ENCODE results near the gene SPOCK2. TPM values are rescaled to one million over a fixed set of nuclear protein-coding genes. Genes with fewer than 3 reads are reported as not detected.

Gene SPOCK2
- 4.7 and 8.6 TPM in 2 replicates for total RNA-seq (2016; rRNA removed; fragmentation: Illumina TruSeq; extraction: Trizol)
- 1.9 and 2.3 TPM in 2 replicates for total RNA-seq (2016; cell fraction: cytosol; rRNA removed; fragmentation: Illumina TruSeq; extraction: Trizol; ENCODE audit: low read depth)
- 5.6 and 7.5 TPM in 2 replicates for total RNA-seq (2016; cell fraction: insoluble cytoplasmic fraction; rRNA removed; fragmentation: Illumina TruSeq; extraction: Trizol)
- total RNA-seq (2016; cell fraction: membrane; rRNA removed; fragmentation: Illumina TruSeq; extraction: Trizol): 4.9 and 6.3 TPM in 2 replicates
- 4.5 and 7.0 TPM in 2 replicates for total RNA-seq (2016; cell fraction: nucleus; rRNA removed; fragmentation: Illumina TruSeq; extraction: Trizol)
- polyA plus RNA-seq (2011; rRNA removed): 30.6 and 49.8 TPM in 2 replicates
- polyA plus RNA-seq (2011; cell fraction: cytosol; rRNA removed): 36.8 and 39.8 TPM in 2 replicates
- polyA plus RNA-seq (2011; cell fraction: nucleus; rRNA removed): 38.0 and 46.6 TPM in 2 replicates
- polyA plus RNA-seq (2012): 3.4 and 5.3 TPM in 2 replicates
- 2.4 and 2.5 TPM in 2 replicates for polyA plus RNA-seq (2016; cell fraction: cytosol; fragmentation: Illumina TruSeq; extraction: Trizol; ENCODE audit: low read depth)
- 4.6 and 4.7 TPM in 2 replicates for polyA plus RNA-seq (2016; cell fraction: insoluble cytoplasmic fraction; fragmentation: Illumina TruSeq; extraction: Trizol; ENCODE audit: low read depth)
- 3.8 and 5.6 TPM in 2 replicates for polyA plus RNA-seq (2016; cell fraction: membrane; fragmentation: Illumina TruSeq; extraction: Trizol; ENCODE audit: low read depth)
- polyA plus RNA-seq (2016; cell fraction: nucleus; fragmentation: Illumina TruSeq; extraction: Trizol; ENCODE audit: insufficient read depth, low read depth): 12.2 and 13.8 TPM in 2 replicates
- polyA minus RNA-seq (2011; rRNA and poly(A)+ RNA removed; ENCODE audit: low replicate concordance): 2.5 and 69.1 TPM in 2 replicates
- 20.4 and 35.1 TPM in 2 replicates for polyA minus RNA-seq (2011; cell fraction: cytosol; rRNA and poly(A)+ RNA removed)
- 8.9 and 15.5 TPM in 2 replicates for polyA minus RNA-seq (2011; cell fraction: nucleus; rRNA and poly(A)+ RNA removed)
- percentile 41 among the genes with signal in this experiment for Bru-seq, nascent RNA
- percentile 52 among the genes with signal in this experiment for BruChase-seq, experiment 1, labeled RNA remaining after a 6-hour chase
- percentile 39 among the genes with signal in this experiment for BruChase-seq, experiment 2, labeled RNA remaining after a 2-hour chase
- long read RNA-seq, experiment 1, transcript SPOCK2-203 (3 exons, 1,284 nt): major isoform, 5 of 108 reads
- long read RNA-seq, experiment 1, transcript SPOCK2-208 (2 exons, 694 nt): major isoform, 5 of 108 reads
- long read RNA-seq, experiment 1, partial matches to known transcripts: 7 of 108 reads
- long read RNA-seq, experiment 1, other reads (novel, unspliced or antisense): 89 of 108 reads
- long read RNA-seq, experiment 2, partial matches to known transcripts: 9 of 47 reads
- long read RNA-seq, experiment 2, other reads (novel, unspliced or antisense): 37 of 47 reads

- no peaks in the 10 kb centered on the region for H3K79me2 ChIP-seq (ENCODE audit: insufficient read depth, low read length)
- no peak for FAIRE-seq
- peak within 1 kb of the TSS; percentile 38 for H3K9ac ChIP-seq (ENCODE audit: insufficient read depth, low read depth, low read length)
- no peaks in the 10 kb centered on the region for H3K36me3 ChIP-seq (replicated peaks in 1 of 2; ENCODE audit: control insufficient read depth in 1 of 2, insufficient read depth in 2 of 2, low read length in 2 of 2)
- in situ Hi-C loops (cut with HindIII; ENCODE audit: extremely low pct_ligation_motif_present, low pct_unique_long_range_greater_than_20kb): loop anchor here (25.0 kb wide), 1 partner anchor 249 kb away; no protein-coding TSS in a partner anchor
- H3K27ac ChIP-seq (ENCODE audit: extremely low read length, insufficient read depth, low read length): no peak within 1 kb of the TSS
- no peaks in the 10 kb centered on the region for H3K9me3 ChIP-seq (ENCODE audit: low read length)
- DNase-seq (ENCODE audit: low spot score): no peak
- intact Hi-C loops (cut with micrococcal nuclease; ENCODE audit: unreplicated experiment): no loop called here
- peak within 1 kb of the TSS; percentile 51 to 70 (median 57) for H3K4me3 ChIP-seq (replicated peaks in 1 of 3; ENCODE audit: insufficient read depth in 1 of 3, low read depth in 2 of 3, low read length in 3 of 3)
- peak; percentile 27 for ATAC-seq
- ChIA-PET CTCF (ENCODE audit: low intra/inter-chr PET ratio, low total read pairs) (no interaction called here), POLR2A (interaction anchor here (1.6 kb wide), 1 partner anchor 128 kb away, joined by 6 read pairs; the partner anchor contains the start of genes ANAPC16 and ASCC1)
- peak within 1 kb of the TSS; percentile 91 for H3K4me2 ChIP-seq (ENCODE audit: low read depth, low read length)
- peaks cover 70% of the 10 kb centered on the region for H3K4me1 ChIP-seq (ENCODE audit: insufficient read depth, low read length)
- BruUV-seq (replicated peaks): no TSS peak
- no peaks in the 10 kb centered on the region for H4K20me1 ChIP-seq (ENCODE audit: insufficient read depth, low read length)
- 8% methylated on average over 26 of the region's 65 CpGs for WGBS (ENCODE audit: low lambda C conversion rate)
- peak within 1 kb of the TSS; percentile 9 for H2AFZ ChIP-seq (ENCODE audit: low read length)
- peaks cover 0 to 32% of the 10 kb centered on the region in 2 experiments; a peak in 2 of 5 replicates for H3K27me3 ChIP-seq (ENCODE audit: control insufficient read depth in 1 of 2, insufficient read depth in 2 of 2, low read length in 2 of 2)
- no peak for TF ChIP-seq CHCHD3 (CRISPR knock-in tag; IDR thresholded peaks at IDR 0.05)
- peak; percentile 16; the same call in 1 of the 2 replicates for TF ChIP-seq HOXA3 (CRISPR knock-in tag; IDR thresholded peaks at IDR 0.05)
- TF ChIP-seq ZIK1 (CRISPR knock-in tag; IDR thresholded peaks at IDR 0.05; ENCODE audit: borderline replicate concordance, low read depth): 0 out of 2 replicates have a peak, but pooled peaks have one; percentile 40
- peak; percentile 57; the same call in 1 of the 2 replicates for TF ChIP-seq ZNF501 (CRISPR knock-in tag; IDR thresholded peaks at IDR 0.05)
- TF ChIP-seq ZNF142 (CRISPR knock-in tag; IDR thresholded peaks at IDR 0.05): 0 out of 2 replicates have a peak, but pooled peaks have one; percentile 41
- TF ChIP-seq CTCF (CRISPR knock-in tag; IDR thresholded peaks at IDR 0.05): no peak
- no peak for TF ChIP-seq ZNF577 (CRISPR knock-in tag; IDR thresholded peaks at IDR 0.05; ENCODE audit: borderline replicate concordance, low read depth)
- 0 out of 2 replicates have a peak, but pooled peaks have one; percentile 38 for TF ChIP-seq ZNF274 (CRISPR knock-in tag; IDR thresholded peaks at IDR 0.05)
Observed at GRCh38 chr10:72087969-72088888, at the start of gene SPOCK2. Gene SPOCK2, minus strand, starts transcription at chr10:72088551. Its CDS starts 223 bp downstream, at chr10:72088328.

Data from HepG2 (cell line).